Middle frontal gyrus (tissue), 1 donor: ENCODE data around the gene ENKD1.
A peak's percentile ranks its signal among the peaks of the same experiment; 100 is the strongest.

Experiments
- DNase-seq: peaks from one replicate; pipeline ENCODE4 v3.0.0-alpha.2; 2015; ENCODE audit warnings: low spot score; ENCODE audit errors: extremely low spot score

ENKD1 gene

GRCh38 chr16:67664258-67664657 is 2.3 kb downstream of the ENKD1 start:
- no peak for DNase-seq

GRCh38 chr16:67663877-67664222 is 2.7 kb downstream of the ENKD1 start:
- no peak for DNase-seq

DNA sequence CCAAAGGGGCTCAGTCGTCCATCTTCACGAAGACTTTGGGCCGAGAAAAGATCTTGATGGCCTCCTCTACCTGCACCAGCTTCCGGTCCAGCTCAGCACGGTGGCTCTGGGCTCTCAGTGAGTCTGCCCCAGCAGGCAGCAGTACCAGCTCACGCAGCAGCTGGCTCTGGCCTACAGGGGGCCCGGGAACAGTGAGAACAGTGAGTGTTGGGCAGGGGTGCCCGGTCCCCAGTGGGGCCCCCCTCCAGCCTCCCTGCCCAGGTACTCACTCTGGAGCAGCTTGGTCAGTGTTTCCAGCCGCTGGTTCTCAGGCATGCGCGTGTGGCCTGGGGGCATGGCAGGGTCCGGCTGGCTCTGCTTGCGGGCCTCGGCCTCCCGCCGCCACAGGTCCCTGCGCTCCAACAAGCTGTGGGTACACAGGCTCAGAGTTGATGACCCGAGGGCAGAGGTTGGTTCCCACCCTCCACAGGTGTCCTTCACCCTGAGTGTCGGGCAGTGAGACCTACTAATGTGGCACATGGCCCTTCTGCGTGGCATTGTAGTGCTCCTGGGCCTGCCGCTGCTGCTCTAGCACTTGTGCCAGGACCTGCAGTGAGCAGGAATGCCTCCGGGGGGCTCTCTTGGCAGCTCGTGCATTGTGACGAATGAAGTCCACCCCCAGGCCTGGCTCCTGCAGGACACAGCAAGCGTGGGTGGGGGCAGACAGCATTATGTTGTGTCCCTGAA is 3.2 kb downstream of the ENKD1 start:
- DNase-seq = no peak

- no peak for DNase-seq
These were observed 3.9 kb downstream of the ENKD1 start for GRCh38 chr16:67662653-67663010.

GRCh38 chr16:67661886-67662652 is 4.5 kb downstream of the ENKD1 start:
- DNase-seq = no peak

DNA sequence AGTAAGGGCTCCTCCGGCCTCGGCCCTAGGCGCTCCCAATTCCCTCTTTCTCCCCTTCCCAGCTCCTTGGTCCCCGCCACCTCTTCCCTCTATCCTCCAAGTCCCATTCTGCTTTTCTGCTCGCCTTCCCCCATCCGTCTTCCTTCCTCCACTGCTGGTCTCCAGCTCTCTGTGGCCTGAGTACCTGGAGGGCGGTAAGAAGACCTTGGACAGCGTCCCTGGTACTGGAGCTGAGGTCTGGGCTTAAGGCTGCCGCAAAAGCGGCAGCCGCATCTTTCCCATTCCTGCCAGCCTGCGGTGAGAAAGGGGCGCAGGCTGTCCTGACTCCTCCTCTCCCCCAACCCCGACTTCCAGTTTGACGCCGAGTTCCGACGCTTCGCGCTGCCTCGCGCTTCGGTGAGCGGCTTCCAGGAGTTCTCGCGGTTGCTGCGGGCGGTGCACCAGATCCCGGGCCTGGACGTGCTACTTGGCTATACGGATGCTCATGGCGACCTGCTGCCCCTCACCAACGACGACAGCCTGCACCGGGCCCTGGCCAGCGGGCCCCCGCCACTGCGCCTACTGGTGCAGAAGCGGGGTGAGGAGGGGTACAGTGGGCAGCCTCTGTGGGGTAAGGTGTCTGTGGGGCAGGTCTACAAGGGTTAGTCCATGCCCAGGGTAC is 5.3 kb downstream of the ENKD1 start:
- no peak for DNase-seq

- peak; percentile 97 for DNase-seq
These were observed 6.0 kb downstream of the ENKD1 start, which contains the start of gene PARD6A for GRCh38 chr16:67660564-67661028. PARD6A (plus strand) TSS chr16:67660960; CDS start chr16:67661039, 79 bp downstream.

DNA sequence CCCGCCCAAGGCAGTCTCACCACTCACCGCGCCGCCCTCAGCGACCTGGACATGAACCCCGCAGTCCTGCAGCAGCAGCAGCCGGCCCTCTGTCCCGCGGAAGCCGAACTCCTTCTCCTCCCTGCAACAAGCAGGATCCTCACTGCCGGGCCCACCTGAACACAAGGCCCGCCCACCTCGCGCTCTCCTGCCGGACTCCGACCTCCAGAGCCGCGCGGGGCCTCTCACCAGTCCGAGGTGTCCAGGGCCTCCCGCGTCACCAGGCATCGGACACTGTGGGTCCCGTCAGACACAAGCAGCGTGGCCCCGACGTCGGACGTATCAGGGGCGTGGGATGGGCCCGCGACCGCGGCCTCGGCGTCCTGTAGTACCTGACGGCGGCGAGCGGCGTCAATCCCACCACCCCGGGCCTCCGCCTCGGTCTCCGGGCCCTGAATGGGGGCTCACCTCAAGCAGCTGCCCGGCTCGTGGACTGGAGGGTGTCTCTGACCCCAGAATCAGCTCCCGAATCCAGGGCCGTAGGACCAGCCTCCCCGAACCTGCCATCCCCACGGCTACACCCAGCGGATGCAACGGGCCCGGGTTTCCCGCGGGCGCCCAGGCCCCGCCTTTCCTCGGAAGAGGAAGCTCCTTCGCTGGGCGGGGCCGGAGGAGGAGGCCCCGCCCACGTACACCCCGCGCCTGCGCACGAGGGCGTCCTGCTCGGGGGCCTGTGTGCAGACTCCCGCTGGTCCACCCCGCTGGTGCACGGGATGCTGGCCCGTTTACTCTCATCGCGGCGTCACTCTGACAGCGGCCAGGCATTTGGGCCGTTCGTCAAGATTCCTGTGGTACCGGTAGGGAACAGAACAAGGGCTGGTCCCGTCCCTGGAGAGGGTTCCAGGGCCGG is 6.6 kb downstream of the ENKD1 start, which contains the start of gene ACD:
TSS of gene ACD (minus strand) at position 586 of the 889 bp plus-strand sequence. CDS start at position 546, 40 bp downstream.
- peak; percentile 96 for DNase-seq

GRCh38 chr16:67658849-67659674 is 7.5 kb downstream of the ENKD1 start:
- no peak for DNase-seq

DNA sequence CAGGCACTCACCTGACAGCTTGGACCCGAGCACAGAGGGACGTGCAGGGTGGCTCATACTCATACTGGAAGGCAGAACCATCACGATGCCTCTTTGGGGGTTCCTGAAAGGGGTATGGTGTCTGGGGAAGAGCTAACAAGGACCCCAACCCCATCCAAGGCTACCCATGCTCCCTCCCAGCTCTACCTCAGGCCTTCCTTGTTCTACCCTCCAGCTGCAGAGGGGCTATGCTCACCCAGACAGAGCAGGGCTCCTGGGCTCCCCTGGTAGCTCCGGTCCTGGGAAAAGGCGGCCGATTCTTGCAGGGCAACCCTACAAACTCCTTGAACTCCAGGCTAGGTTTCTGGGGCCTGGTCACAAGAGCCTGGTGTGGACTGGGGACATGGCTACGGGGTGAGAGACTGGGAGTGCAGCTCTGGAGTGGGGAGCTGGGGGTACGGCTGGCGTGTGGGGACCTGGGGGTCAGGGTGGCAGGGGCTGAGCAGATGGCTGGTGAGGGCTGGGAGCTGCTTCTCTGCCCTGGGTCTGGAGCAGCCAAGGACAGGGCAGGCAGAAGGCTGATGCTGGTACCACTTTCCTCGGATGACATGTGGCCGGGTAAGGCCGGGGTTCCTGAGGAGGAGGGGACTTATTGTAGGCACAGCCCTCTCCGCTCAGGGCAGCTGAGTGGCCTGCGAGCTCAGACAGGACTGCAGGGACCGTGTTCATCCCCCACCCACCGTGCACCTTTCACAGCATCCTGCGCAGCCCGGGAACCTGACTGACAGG is 8.6 kb downstream of the ENKD1 start:
- DNase-seq = no peak

- DNase-seq = no peak
These were observed 9.4 kb downstream of the ENKD1 start for GRCh38 chr16:67657017-67657608.

DNA sequence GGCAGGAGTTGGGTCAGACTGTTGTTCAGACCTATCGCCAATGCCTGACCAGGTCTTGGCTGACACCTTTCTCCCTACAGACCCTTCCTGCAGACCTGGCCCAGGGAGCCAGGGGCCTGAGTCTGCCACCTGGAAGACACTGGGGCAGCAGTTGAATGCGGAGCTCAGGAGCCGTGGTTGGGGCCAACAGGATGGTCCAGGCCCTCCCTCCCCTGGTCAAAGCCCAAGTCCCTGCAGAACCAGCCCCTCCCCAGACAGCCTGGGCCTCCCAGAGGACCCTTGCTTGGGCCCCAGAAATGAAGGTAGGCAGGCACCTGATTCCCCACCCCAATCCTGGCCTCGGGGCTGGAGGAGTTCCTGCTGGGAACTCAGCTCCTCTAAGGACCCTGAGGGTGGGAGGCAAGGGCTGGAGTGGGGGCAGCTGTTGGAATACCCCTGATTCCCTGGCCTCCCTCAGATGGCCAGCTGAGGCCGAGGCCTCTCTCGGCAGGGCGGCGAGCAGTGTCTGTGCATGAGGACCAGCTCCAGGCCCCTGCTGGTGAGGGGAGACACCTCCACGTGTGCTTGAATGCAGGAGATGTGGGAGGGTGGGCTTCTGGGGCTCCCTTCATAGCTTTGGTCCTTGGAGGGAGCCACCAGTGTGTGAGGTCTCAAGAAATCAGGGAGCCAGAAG is 10.1 kb downstream of the ENKD1 start:
- no peak for DNase-seq

DNA sequence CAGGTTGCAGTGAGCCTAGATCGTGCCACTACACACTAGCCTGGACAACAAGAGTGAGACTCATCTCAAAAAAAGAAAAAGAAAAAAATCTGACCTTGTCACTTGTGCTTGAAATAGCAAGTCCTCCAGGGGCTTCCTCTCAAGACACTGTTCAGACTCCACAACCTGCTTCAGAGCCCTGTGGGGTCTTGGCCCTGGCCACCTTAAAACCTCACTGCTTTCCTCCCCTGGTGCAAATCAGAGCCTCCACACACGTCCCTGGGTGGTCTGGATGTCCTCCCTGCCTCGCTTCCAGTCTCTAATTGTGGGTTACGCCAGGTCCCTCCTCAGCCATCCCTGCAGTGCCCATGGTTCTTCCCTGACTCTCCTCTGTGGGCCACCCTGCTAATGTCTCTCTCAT is 11.2 kb downstream of the ENKD1 start:
- DNase-seq = no peak

DNA sequence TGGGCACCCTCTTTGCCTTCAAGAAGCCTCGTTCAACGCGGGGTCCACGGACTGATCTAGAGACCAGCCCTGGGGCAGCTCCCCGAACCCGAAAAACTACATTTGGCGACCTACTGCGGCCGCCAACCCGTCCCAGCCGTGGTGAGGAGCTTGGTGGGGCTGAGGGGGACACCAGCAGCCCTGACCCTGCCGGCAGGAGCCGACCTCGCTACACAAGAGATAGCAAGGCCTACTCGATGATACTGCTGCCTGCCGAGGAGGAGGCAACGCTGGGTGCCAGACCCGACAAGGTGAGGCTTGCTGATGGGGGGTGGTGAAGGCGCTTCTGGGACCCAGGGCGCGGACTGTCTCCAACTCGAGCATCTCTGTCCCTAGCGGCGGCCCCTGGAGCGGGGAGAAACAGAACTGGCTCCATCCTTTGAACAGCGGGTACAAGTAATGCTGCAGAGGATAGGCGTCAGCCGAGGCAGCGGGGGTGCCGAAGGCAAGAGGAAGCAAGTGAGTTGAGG is 12.1 kb downstream of the ENKD1 start:
- no peak for DNase-seq

GRCh38 chr16:67653789-67654402 is 12.7 kb downstream of the ENKD1 start:
- no peak for DNase-seq

DNA sequence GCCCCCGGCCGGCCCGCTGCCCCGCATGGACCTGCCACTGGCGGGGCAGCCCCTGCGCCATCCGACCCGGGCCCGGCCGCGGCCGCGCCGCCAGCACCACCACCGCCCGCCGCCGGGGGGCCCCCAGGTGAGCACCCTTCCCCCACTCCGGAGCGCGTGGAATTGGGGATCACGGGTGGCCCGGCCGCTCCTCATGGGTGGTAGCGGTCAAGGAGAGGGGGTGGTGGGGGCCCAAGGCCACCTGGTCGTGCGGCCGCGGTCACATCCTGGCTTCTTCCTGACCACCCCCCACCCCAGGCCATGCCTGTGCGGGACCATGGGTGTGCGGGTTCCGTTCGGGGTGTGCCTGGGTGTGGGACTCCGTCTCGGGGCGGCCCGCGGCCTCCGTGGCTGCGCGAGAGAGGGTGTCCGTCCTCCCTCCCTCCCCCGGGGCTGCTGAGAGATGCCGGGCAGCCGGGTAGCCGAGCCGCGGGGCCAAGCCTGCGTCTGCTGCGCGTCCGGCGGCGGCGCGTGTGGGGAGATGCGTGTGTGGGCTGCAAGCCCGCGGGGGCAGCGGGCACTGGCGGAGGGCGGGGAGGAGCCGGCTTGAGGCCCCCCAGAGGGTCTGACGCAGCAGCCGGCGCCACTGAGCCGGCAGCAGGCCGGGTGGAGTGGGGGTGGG is 13.3 kb downstream of the ENKD1 start:
- no peak for DNase-seq

DNA sequence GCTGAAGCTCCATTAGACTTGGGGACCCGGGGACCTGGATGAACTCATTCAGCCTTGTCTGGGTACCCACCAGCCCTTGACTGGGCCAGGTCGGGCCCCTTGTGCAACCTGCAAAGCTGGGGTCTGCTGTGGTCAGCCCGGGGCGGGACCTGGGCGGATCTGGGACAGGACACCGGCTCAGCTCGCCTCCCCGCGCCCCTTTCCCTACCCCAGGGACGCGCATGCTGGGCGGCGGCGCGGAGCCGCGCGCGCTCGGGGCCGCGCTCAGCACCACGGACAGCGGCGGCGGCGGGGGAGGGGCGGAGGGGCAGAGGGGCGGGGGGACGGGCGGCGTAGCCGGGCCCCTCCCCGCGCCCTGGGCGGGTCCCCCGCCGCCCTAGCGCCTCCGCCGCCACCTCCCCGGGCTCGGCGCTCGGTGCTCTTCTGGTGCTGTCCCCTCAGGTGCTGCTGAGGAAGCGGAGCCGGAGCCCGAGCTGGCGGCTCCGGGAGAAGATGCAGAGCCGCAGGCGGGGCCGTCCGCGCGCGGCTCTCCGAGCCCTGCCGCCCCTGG is 13.9 kb downstream of the ENKD1 start:
- DNase-seq = no peak
